Measurements from ENCODE around the gene PUS3.

DNA sequence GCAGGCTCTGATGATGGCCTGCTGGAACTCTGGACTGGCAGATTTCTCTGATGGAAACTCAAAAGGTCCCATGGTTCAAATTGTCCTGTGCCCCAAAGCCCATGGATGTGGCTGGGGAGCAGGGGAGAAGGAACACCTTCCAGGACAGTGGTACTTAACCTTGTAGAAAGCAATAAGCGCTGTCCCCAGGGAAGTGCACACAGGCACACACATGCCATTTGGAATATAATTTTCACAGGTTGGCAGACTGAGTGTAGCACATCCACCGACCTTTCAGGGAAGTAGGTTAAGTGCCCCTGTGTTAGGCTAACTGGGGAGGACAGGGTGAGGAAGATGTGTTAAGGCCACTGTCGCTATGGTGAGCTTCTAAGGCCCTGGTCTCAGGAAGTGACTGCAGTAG lies 19.1 kb upstream of the PUS3 start:
- TF ChIP-seq, protein P1, sequence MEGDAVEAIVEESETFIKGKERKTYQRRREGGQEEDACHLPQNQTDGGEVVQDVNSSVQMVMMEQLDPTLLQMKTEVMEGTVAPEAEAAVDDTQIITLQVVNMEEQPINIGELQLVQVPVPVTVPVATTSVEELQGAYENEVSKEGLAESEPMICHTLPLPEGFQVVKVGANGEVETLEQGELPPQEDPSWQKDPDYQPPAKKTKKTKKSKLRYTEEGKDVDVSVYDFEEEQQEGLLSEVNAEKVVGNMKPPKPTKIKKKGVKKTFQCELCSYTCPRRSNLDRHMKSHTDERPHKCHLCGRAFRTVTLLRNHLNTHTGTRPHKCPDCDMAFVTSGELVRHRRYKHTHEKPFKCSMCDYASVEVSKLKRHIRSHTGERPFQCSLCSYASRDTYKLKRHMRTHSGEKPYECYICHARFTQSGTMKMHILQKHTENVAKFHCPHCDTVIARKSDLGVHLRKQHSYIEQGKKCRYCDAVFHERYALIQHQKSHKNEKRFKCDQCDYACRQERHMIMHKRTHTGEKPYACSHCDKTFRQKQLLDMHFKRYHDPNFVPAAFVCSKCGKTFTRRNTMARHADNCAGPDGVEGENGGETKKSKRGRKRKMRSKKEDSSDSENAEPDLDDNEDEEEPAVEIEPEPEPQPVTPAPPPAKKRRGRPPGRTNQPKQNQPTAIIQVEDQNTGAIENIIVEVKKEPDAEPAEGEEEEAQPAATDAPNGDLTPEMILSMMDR (IDR thresholded peaks at IDR 0.05 in 8 of 11, conservative IDR thresholded peaks at IDR 0.05 in 3 of 11) = no peak
- TF ChIP-seq POLR2A (IDR thresholded peaks at IDR 0.05) (no peak), POLR2AphosphoS5 (IDR thresholded peaks at IDR 0.05) (no peak)
